HG03103 (cell line): ENCODE data around the gene NRARP.

Source experiments
- ATAC-seq: cut with Tn5 transposase; IDR thresholded peaks from one replicate; pipeline ENCODE4 v1.9.1; 2021; ENCODE audit warnings: low read depth; ENCODE audit not compliant: unreplicated experiment

The NRARP gene

DNA sequence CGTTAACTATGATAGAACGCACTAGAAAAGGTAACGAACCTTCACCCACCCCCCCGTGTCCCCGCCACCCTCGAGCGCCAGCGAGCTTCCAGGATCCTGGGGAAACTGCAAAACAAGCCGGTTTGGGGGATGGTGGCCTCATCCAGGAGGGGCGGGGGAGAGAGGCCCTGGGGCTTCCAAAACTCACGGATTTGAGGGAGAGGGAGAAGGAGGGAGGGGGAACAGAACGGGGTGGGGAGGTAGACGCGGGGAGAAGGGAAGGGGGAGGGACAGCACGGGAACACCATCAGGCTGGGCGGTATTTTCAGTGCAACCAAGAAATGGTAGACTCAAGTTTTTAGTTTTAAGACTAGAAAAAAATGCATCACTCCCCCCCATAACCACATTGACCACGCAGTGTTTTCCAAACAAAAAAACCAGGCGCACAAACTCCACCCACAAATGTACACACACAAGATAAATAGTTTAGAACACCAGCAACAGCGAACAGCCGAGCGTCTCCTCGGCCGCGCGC, 1.4 kb downstream of the NRARP start:
- no peak for ATAC-seq

DNA sequence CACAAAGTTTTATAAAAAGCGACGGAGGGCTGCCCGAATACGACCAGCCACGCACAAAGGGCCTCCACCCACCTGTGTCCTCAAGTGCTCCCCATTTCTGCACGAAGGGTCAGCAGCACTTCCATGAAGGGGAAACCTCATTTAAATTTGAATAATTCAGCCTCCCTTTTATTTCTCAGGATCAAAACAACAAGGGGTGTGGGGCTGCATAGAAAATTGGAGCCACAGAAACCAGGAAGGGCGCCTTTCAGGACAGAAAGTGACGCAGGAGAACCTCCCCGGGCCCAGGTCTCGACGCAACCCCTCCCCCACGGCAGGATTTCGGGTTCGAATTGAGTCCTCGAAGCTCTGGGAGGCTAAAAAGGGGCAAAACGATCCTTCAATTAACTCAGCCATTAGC, 2.1 kb downstream of the NRARP start:
- no peak for ATAC-seq

DNA sequence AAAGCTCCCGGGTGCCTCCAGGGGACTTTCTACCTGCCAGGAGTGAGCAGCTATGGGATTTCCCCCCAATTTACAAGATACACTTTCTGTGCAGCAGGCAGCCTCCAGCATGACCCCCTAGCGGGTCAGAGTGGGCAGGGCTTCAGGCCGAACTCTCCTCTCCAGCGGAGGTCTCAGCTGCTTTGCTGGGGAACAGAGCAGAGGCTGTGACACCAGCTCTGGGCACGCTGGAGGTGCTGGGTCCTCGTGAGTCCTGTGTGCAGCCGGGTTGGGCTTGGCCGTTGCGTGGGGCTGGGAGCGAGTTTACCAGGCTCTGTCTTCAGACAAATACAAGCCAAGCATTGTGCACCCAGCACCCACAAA, 2.9 kb downstream of the NRARP start:
- ATAC-seq = no peak

DNA sequence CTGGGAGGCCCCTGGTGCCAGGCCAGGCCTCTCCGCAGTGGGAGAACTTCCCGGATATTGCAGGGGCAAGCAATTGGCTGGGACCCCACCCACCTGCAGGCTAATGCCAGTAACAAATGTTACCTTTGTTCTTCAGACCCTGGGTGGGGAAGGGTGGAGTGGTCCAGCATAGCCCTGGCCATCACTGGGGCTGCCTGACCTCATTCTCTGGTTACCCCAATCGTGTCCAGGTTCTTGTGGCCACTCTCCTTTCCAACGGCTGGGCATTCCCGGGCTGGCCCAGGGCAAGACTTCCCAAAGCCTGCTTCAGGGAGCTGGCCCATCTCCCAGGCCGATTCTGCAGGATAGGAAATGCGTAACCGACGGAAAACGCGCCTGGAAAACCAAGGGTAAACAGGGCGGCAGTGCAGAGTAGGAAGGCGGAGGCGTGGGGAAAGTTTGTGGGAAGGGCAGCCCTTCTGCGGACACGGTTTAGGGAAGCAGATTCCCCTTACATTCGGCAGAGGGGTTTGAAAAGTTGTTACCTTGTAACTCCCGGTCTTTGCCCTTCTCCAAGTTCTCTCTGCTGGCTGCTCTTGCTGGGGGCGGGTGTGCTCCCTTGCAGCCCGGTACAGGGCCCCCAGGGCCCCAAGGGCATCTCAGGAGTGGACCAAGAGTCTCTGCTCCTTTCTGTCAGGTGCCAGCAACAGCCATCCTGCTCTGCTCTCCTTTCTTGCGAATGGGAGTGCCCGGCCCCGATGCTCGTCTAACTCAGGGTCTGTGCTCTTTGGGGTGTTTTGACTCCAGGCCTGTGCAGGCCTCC, 3.5 kb downstream of the NRARP start:
- no peak for ATAC-seq

DNA sequence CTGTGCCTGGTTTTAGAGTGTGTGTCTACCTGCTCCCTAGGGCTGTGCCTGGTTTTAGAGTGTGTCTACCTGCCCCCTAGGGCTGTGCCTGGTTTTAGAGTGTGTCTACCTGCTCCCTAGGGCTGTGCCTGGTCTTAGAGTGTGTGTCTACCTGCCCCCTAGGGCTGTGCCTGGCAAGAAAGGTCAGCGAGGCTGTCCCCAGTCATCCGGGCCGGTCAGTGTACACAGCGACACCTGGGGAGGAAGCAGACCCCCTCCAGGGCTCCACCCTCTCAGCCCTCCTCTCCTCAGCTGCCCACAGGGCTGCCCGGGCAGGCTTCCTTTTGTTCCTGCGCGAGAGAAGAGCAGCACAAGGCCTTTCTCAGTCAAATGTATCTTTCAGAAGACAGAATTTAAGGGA, 4.1 kb downstream of the NRARP start:
- ATAC-seq = no peak

DNA sequence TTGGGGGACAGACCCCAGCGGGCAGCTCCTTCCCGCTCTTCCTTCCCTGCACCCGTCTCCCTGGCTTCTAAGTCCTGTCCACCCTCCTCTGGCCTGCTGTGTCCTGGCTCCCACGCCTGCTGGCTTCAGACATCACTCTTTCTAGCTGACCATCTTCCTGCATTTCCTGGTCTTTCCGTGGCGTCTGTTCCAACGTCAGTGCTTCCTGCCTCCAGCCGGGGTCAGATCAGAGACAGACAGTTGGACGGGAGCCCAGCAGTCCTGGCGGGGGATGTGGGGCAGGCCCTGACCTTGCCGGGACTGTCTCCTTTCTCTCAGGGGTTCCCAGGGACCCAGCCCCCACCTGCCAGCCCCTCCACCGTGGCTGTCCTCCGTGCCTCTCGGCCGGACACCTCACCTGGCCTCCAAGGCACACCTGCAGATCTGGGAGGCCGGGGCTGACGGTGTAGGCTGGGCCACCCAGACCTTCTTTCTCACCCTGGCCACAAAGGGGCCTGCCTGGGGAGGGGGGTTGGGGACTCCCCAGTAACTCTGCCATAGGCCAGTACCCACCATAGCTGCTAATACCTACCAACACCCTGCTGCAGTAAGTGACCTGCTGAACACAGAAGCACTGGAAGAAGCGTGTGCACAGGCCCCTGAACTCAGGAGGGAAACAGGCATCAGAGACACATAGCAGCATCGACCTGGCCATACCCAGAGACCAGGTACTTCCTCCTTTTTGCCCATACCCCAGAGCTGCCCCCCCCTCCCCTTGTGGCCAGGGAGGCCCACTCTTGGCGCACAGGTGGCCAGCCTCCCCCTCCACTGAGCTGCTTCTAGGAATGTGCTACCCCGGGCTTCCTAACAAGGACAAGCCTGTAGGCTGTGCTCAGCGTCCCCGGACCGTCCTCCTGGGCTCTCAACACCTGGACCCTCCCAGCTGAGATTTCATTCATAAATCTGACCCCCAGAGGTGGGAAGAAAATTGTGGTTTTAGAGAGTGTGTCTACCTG, 5.1 kb downstream of the NRARP start:
- no peak for ATAC-seq

- no peak for ATAC-seq
Measured at GRCh38 chr9:137295849-137296669, 6.0 kb downstream of the NRARP start.

DNA sequence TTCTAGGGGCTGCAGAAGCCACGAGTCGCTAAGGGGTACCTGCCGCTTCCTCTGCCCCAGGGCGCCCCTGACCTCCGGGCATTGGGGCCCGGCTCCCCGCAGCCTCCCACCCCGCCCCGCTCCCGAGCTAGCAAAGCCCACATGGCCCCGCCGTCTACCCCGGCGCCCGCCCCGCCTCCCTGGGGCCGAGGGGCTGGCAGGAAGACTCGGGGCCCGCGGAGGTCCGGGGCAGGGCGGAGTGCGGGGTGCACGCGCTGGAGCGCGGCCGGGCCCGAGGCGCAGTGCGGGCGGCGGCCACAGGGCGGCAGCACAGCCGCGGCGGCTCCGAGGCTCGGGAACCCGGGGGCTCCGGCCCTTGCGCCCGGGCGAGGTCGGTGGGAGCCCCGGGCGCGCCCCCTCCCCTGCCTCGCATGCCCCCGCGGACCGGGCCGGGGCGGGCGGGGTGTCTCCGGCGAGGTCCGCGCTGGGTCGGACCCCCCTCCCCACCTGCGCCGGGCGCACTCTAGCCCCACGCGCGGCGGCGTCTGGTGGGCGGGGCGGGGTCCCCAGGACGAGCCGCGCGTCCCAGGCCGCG, 6.7 kb downstream of the NRARP start:
- ATAC-seq = no peak

DNA sequence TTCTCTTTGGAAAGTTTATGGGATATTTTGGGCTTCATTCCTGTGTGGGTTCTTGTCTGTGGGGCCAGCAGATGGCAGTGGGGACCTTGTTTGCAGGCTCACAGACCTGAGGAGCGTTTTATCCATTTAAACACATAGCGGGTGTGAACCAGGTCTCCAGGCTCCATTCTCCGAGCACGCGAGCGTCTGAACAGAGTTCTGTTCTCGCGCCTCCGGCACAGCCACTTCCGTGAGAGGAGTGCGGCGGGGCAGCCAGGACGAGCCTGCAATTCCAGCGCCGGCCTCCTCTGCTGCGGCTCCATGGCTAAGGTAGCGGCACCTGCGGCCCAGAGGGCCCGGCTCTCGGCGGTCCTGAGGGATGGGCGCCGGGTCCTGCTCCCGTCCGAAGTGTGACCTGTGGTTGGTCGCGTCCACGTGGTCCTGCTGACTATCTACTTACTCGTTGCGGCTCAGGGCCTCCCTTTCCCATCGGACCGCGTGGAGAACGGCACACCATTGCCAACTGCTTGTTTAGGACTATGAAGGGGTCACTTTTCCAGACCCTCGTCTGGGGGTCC, 7.3 kb downstream of the NRARP start:
- ATAC-seq = no peak

DNA sequence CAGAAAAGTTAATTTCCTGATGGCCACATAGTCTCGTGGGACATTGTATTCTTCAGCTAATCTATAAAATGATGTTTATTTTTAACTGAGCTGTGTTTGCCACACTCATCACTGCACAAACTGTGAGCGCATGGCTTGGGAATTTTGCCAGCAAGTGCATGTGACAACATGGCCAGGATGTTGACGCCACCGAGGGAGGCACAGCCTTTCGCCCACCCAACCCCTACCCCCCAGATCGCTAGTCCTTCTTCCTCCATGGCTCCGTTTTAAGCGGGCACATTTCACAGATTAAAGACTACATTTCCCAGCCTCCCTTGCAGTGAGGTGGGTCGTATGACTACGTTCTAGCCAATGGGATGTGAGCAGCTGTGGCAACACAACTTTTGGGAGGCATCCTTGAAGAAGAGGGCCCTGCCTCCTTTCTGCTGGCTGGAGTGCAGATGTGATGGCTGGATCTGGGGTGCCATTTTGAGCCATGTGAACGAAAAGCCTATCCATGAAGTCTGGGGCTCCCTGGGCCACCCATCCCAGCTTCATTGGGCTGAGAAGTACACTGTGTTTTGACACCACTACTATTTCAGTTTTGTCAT, 7.9 kb downstream of the NRARP start:
- no peak for ATAC-seq

DNA sequence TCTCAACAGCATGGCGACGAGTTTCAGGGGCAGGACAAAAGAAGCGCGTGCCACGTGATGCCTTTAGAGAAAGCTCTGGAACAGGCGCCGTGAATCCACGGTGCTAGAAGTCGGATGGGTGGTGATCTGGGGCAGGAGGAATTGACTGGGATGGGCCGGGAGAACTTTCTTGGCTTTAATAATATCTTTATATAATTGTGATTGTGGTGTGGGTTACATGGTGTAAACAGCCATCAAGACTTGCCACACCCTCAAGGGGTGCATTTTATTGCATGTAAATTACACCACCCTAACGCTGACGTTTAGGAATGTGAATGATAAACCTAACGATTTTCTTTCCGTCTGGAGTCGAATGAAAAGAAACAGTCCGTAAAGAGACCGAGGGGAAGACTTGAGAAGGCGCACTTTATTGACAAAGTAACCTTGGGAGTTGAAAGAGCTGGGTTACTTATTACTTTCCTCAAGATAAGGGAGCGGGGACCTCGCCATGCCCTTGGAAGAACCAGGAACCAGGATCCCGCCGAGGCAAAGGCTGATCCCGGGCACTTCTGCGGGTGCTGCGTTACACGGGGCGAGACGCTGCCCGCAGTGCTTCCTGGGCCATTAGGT, 8.5 kb downstream of the NRARP start:
- ATAC-seq = no peak

DNA sequence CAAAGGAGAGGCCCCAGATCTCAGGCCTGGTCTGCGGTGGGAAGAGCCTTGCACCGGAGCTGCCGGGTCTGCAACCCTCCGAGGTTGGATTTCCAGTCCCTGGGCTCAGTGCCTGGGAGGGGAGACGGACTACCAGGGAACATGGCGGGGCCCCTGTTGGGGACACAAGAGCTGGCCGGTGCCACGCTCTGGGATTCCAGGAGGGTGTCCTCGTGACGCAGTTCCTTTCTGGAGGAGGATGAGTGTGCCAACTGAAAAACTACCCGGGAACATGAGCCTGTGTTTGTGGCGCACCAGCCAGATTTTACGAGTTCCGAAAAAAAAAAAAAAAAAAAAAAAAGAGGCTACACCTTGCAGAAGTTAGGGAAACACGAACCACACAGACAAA, 9.0 kb downstream of the NRARP start:
- no peak for ATAC-seq

DNA sequence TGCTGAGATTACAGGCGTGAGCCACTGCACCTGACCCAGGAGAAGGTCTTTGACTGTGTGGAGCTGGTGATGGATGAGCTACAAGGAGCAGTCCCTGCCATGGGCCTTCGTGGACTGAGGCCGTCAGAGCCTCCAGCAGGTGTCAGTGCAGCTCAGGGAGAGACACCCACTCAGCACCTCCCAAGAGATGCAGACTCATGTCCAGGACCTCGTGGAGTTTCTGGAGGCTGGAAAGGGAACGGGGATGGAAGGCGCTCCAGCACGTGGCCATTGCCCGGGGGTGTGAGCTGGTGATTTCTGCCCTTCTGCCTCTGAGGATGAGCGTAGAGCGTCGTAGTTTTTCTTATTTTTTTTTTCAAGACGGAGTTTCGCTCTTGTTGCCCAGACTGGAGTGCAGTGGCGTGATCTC, 15.1 kb downstream of the NRARP start:
- no peak for ATAC-seq

- ATAC-seq = no peak
Measured at GRCh38 chr9:137281345-137282116, 20.5 kb downstream of the NRARP start.

GRCh38 chr9:137280474-137281344, 21.4 kb downstream of the NRARP start:
- ATAC-seq = no peak

GRCh38 chr9:137279741-137280473, 22.2 kb downstream of the NRARP start:
- no peak for ATAC-seq
